ENCODE data around the gene DIPK1A. TPM values are rescaled to one million over a fixed set of nuclear protein-coding genes. Genes with fewer than 3 reads are reported as not detected.

The DIPK1A gene
- total RNA-seq, 1 experiment from 2014 or later = 4.8 TPM

DNA sequence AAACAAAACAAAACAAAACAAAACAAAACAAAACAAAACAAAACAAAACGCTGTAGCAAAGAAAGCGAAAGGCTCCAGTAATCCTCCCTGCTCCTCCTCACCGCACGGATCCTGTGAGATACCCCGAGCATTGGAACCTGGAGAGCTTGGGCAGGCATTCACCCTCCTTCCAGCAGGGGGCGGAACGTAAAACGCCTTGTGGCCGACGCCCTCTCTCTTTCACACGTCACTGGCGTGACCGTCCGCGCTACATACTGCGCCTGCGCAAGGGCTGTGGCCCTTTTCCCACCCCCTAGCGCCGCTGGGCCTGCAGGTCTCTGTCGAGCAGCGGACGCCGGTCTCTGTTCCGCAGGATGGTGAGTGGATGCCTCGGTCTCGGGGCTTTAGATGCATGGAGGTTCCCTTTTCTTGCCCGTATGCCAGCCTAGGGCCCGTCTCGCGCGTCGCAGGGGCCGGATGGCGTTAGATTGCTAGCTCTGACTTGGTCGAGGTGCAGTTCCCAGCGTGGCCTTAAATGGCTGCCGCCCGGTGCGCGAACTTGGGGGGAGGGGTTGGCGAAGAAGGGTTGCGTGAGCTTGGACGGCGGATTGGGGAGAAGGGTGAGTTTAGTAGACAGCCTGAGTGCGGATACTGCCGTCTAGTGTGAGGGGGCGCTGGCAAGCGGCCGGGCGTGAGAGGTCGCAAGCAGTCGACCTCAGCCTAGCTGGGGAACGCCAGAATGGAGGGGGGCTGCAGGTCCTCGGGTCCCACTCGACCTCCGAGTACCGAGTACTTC is 129.3 kb downstream of the DIPK1A start, which contains the start of gene RPL5 (continued):
- TF ChIP-seq CREM (CRISPR knock-in tag; IDR thresholded peaks at IDR 0.05) = peak; percentile 95
- TF ChIP-seq, protein P1, sequence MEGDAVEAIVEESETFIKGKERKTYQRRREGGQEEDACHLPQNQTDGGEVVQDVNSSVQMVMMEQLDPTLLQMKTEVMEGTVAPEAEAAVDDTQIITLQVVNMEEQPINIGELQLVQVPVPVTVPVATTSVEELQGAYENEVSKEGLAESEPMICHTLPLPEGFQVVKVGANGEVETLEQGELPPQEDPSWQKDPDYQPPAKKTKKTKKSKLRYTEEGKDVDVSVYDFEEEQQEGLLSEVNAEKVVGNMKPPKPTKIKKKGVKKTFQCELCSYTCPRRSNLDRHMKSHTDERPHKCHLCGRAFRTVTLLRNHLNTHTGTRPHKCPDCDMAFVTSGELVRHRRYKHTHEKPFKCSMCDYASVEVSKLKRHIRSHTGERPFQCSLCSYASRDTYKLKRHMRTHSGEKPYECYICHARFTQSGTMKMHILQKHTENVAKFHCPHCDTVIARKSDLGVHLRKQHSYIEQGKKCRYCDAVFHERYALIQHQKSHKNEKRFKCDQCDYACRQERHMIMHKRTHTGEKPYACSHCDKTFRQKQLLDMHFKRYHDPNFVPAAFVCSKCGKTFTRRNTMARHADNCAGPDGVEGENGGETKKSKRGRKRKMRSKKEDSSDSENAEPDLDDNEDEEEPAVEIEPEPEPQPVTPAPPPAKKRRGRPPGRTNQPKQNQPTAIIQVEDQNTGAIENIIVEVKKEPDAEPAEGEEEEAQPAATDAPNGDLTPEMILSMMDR (IDR thresholded peaks at IDR 0.05) = peak; percentile 81
- peak; percentile 88 for TF ChIP-seq ZNF671 (CRISPR knock-in tag; IDR thresholded peaks at IDR 0.05)
- TF ChIP-seq ZNF232 (CRISPR knock-in tag; IDR thresholded peaks at IDR 0.05) = no peak; the same call in 1 of the 2 replicates
- peak; percentile 5; the same call in 1 of the 2 replicates for TF ChIP-seq HMGA2 (CRISPR knock-in tag; IDR thresholded peaks at IDR 0.05)
- TF ChIP-seq, protein P2, sequence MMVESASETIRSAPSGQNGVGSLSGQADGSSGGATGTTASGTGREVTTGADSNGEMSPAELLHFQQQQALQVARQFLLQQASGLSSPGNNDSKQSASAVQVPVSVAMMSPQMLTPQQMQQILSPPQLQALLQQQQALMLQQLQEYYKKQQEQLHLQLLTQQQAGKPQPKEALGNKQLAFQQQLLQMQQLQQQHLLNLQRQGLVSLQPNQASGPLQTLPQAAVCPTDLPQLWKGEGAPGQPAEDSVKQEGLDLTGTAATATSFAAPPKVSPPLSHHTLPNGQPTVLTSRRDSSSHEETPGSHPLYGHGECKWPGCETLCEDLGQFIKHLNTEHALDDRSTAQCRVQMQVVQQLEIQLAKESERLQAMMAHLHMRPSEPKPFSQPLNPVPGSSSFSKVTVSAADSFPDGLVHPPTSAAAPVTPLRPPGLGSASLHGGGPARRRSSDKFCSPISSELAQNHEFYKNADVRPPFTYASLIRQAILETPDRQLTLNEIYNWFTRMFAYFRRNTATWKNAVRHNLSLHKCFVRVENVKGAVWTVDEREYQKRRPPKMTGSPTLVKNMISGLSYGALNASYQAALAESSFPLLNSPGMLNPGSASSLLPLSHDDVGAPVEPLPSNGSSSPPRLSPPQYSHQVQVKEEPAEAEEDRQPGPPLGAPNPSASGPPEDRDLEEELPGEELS (CRISPR knock-in tag; IDR thresholded peaks at IDR 0.05) = peak; percentile 78; the same call in 1 of the 2 replicates
- no peak for TF ChIP-seq ZNF396 (CRISPR knock-in tag; IDR thresholded peaks at IDR 0.05; ENCODE audit: borderline replicate concordance)
- TF ChIP-seq, protein P3, sequence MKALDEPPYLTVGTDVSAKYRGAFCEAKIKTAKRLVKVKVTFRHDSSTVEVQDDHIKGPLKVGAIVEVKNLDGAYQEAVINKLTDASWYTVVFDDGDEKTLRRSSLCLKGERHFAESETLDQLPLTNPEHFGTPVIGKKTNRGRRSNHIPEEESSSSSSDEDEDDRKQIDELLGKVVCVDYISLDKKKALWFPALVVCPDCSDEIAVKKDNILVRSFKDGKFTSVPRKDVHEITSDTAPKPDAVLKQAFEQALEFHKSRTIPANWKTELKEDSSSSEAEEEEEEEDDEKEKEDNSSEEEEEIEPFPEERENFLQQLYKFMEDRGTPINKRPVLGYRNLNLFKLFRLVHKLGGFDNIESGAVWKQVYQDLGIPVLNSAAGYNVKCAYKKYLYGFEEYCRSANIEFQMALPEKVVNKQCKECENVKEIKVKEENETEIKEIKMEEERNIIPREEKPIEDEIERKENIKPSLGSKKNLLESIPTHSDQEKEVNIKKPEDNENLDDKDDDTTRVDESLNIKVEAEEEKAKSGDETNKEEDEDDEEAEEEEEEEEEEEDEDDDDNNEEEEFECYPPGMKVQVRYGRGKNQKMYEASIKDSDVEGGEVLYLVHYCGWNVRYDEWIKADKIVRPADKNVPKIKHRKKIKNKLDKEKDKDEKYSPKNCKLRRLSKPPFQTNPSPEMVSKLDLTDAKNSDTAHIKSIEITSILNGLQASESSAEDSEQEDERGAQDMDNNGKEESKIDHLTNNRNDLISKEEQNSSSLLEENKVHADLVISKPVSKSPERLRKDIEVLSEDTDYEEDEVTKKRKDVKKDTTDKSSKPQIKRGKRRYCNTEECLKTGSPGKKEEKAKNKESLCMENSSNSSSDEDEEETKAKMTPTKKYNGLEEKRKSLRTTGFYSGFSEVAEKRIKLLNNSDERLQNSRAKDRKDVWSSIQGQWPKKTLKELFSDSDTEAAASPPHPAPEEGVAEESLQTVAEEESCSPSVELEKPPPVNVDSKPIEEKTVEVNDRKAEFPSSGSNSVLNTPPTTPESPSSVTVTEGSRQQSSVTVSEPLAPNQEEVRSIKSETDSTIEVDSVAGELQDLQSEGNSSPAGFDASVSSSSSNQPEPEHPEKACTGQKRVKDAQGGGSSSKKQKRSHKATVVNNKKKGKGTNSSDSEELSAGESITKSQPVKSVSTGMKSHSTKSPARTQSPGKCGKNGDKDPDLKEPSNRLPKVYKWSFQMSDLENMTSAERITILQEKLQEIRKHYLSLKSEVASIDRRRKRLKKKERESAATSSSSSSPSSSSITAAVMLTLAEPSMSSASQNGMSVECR (CRISPR knock-in tag; IDR thresholded peaks at IDR 0.05; ENCODE audit: borderline replicate concordance) = peak; percentile 97
- peak; percentile 75 for TF ChIP-seq GABPB1 (CRISPR knock-in tag; IDR thresholded peaks at IDR 0.05)
- no peak for TF ChIP-seq IRF2 (CRISPR knock-in tag; IDR thresholded peaks at IDR 0.05; ENCODE audit: borderline replicate concordance, low read depth)
- TF ChIP-seq MYBL2 (CRISPR knock-in tag; IDR thresholded peaks at IDR 0.05) = 0 out of 2 replicates have a peak, but pooled peaks have one; percentile 82
- TF ChIP-seq NFYB (CRISPR knock-in tag; conservative IDR thresholded peaks at IDR 0.05; ENCODE audit: low read depth) = peak; percentile 15; the same call in 1 of the 2 replicates
- TF ChIP-seq ZNF416 (CRISPR knock-in tag; IDR thresholded peaks at IDR 0.05) = peak; percentile 78; the same call in 1 of the 2 replicates
- TF ChIP-seq KAT7 (CRISPR knock-in tag; IDR thresholded peaks at IDR 0.05; ENCODE audit: borderline replicate concordance) = peak; percentile 92; the same call in 1 of the 2 replicates
- TF ChIP-seq FOXJ3 (CRISPR knock-in tag; IDR thresholded peaks at IDR 0.05; ENCODE audit: borderline replicate concordance) = no peak
- TF ChIP-seq SP1 (CRISPR knock-in tag; conservative IDR thresholded peaks at IDR 0.05) = peak; percentile 89
- peak; percentile 73 for TF ChIP-seq NFATC4 (CRISPR knock-in tag; IDR thresholded peaks at IDR 0.05)
- no peak for TF ChIP-seq TCF7 (CRISPR knock-in tag; IDR thresholded peaks at IDR 0.05; ENCODE audit: low read depth)
- TF ChIP-seq, protein P4, sequence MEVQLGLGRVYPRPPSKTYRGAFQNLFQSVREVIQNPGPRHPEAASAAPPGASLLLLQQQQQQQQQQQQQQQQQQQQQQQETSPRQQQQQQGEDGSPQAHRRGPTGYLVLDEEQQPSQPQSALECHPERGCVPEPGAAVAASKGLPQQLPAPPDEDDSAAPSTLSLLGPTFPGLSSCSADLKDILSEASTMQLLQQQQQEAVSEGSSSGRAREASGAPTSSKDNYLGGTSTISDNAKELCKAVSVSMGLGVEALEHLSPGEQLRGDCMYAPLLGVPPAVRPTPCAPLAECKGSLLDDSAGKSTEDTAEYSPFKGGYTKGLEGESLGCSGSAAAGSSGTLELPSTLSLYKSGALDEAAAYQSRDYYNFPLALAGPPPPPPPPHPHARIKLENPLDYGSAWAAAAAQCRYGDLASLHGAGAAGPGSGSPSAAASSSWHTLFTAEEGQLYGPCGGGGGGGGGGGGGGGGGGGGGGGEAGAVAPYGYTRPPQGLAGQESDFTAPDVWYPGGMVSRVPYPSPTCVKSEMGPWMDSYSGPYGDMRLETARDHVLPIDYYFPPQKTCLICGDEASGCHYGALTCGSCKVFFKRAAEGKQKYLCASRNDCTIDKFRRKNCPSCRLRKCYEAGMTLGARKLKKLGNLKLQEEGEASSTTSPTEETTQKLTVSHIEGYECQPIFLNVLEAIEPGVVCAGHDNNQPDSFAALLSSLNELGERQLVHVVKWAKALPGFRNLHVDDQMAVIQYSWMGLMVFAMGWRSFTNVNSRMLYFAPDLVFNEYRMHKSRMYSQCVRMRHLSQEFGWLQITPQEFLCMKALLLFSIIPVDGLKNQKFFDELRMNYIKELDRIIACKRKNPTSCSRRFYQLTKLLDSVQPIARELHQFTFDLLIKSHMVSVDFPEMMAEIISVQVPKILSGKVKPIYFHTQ (CRISPR knock-in tag; IDR thresholded peaks at IDR 0.05) = peak; percentile 57; the same call in 1 of the 2 replicates
- TF ChIP-seq CREB1 (CRISPR knock-in tag; IDR thresholded peaks at IDR 0.05) = peak; percentile 47; the same call in 1 of the 2 replicates
- TF ChIP-seq RORB (CRISPR knock-in tag; IDR thresholded peaks at IDR 0.05) = no peak
- TF ChIP-seq, protein P5, sequence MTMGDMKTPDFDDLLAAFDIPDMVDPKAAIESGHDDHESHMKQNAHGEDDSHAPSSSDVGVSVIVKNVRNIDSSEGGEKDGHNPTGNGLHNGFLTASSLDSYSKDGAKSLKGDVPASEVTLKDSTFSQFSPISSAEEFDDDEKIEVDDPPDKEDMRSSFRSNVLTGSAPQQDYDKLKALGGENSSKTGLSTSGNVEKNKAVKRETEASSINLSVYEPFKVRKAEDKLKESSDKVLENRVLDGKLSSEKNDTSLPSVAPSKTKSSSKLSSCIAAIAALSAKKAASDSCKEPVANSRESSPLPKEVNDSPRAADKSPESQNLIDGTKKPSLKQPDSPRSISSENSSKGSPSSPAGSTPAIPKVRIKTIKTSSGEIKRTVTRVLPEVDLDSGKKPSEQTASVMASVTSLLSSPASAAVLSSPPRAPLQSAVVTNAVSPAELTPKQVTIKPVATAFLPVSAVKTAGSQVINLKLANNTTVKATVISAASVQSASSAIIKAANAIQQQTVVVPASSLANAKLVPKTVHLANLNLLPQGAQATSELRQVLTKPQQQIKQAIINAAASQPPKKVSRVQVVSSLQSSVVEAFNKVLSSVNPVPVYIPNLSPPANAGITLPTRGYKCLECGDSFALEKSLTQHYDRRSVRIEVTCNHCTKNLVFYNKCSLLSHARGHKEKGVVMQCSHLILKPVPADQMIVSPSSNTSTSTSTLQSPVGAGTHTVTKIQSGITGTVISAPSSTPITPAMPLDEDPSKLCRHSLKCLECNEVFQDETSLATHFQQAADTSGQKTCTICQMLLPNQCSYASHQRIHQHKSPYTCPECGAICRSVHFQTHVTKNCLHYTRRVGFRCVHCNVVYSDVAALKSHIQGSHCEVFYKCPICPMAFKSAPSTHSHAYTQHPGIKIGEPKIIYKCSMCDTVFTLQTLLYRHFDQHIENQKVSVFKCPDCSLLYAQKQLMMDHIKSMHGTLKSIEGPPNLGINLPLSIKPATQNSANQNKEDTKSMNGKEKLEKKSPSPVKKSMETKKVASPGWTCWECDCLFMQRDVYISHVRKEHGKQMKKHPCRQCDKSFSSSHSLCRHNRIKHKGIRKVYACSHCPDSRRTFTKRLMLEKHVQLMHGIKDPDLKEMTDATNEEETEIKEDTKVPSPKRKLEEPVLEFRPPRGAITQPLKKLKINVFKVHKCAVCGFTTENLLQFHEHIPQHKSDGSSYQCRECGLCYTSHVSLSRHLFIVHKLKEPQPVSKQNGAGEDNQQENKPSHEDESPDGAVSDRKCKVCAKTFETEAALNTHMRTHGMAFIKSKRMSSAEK (CRISPR knock-in tag; IDR thresholded peaks at IDR 0.05; ENCODE audit: borderline replicate concordance) = peak; percentile 67; the same call in 1 of the 2 replicates
